Body of pancreas (tissue), 4 donors: ENCODE measurements around the gene TMUB1.

Experiments
- POLR2A ChIP-seq, 3 donors: fragments of 450-650 bp; IDR thresholded peaks; one replicate each; pipeline ENCODE4 v1.6.1; 2016; ENCODE audit warnings: antibody characterized with exemption in 3 of 3, mild to moderate bottlenecking in 2 of 3
- TF ChIP-seq, protein P1 (sequence below), 7 experiments: fragments of 450-650 bp in 4 of 7; fragments of 200-600 bp in 3 of 7; sonication (generic) in 3 of 7; IDR thresholded peaks; one replicate each; pipeline ENCODE4 v1.5.1; 2016 to 2019; ENCODE audit warnings: antibody characterized with exemption in 7 of 7

DNA sequence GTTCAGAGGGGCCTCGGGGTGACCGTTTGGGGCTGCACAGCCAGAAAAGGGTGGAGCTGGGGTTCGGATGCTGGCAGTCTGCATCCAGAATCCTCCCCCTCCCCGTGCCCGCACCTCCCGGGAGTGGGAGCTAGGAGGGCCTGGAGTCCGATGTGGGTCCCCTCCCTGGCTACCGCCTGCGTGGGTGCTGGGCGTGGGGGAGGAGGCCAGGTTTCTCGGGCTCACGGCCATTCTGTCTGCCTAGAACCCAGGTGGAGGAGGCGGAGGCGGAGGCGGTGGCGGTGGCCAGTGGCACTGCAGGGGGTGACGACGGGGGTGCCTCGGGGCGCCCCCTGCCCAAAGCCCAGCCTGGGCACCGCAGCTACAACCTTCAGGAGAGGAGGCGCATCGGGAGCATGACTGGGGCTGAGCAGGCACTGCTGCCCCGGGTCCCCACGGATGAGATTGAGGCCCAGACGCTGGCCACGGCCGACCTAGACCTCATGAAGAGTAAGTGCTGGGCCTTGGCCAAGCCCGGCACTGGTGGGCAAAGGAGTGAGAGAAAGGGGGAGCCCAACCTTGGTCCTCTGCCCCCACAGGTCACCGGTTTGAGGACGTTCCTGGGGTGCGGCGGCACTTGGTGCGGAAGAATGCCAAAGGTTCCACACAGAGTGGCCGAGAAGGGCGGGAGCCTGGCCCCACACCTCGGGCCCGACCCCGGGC lies 16.9 kb downstream of the TMUB1 start:
- TF ChIP-seq POLR2A (IDR thresholded peaks at IDR 0.05), result no peak
- TF ChIP-seq, protein P1, sequence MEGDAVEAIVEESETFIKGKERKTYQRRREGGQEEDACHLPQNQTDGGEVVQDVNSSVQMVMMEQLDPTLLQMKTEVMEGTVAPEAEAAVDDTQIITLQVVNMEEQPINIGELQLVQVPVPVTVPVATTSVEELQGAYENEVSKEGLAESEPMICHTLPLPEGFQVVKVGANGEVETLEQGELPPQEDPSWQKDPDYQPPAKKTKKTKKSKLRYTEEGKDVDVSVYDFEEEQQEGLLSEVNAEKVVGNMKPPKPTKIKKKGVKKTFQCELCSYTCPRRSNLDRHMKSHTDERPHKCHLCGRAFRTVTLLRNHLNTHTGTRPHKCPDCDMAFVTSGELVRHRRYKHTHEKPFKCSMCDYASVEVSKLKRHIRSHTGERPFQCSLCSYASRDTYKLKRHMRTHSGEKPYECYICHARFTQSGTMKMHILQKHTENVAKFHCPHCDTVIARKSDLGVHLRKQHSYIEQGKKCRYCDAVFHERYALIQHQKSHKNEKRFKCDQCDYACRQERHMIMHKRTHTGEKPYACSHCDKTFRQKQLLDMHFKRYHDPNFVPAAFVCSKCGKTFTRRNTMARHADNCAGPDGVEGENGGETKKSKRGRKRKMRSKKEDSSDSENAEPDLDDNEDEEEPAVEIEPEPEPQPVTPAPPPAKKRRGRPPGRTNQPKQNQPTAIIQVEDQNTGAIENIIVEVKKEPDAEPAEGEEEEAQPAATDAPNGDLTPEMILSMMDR (IDR thresholded peaks at IDR 0.05), result no peak
